ENCODE results near the gene DNAJB13. TPM values are rescaled to one million over a fixed set of nuclear protein-coding genes. Genes with fewer than 3 reads are reported as not detected.

The DNAJB13 gene
- total and polyA plus RNA-seq, 10 of the 15 experiments (the other 5 are each of a cell fraction or from before 2014, with no cell fraction given), result 0.07 to 0.76 (median 0.15) TPM; not detected in 7

DNA sequence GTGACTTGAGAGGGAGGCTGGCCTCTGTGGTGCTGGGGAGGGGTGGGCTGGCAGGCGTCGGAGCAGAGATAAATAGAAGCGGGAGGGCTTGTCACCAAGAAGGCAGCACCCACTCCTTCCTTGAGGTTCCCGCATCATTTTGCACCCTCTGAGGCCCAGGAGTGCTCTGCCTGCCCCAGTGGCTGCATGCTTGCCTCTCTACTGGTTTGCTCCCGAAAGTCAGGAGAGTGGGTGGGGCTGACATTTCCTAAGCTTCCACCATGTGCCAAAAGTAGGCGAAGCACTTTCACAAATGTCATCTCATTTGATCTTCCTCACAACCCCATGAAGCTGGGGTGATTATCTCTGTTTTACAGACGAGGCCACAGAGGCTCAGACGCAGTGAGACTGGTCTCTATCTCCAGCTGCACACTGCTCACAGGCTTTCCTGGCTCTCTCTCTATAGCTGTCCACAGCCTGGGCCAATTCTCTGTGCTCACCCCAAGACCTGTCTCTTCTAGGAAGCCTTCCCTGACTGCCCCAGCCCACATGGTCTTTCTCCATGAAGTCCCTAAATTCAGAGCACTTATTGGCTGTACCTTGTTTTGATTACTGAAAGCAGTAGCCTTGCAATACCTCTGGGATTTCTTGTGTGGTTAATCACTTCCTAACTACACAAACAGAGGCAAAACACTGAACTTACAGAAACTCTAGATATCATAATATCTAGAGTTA, 60.7 kb downstream of the DNAJB13 start (continued):
- no peak for TF ChIP-seq ZNF592 (IDR thresholded peaks at IDR 0.05)
- TF ChIP-seq SIN3A (IDR thresholded peaks at IDR 0.05; ENCODE audit: low read depth, low read length), result no peak
- TF ChIP-seq SMAD1 (IDR thresholded peaks at IDR 0.05; ENCODE audit: low read depth, partially characterized antibody), result no peak
- no peak for TF ChIP-seq RB1 (IDR thresholded peaks at IDR 0.05; ENCODE audit: borderline replicate concordance)
- no peak for TF ChIP-seq FOS (IDR thresholded peaks at IDR 0.05; ENCODE audit: borderline replicate concordance, extremely low read depth, insufficient read length)
- TF ChIP-seq ZBTB40 (IDR thresholded peaks at IDR 0.05; ENCODE audit: borderline replicate concordance), result no peak
- 0 out of 2 replicates have a peak, but pooled peaks have one; percentile 26 for TF ChIP-seq PKNOX1 (IDR thresholded peaks at IDR 0.05)
- no peak for TF ChIP-seq KLF5 (IDR thresholded peaks at IDR 0.05; ENCODE audit: partially characterized antibody)
- TF ChIP-seq ZSCAN29 (IDR thresholded peaks at IDR 0.05), result no peak
- TF ChIP-seq, protein P1, sequence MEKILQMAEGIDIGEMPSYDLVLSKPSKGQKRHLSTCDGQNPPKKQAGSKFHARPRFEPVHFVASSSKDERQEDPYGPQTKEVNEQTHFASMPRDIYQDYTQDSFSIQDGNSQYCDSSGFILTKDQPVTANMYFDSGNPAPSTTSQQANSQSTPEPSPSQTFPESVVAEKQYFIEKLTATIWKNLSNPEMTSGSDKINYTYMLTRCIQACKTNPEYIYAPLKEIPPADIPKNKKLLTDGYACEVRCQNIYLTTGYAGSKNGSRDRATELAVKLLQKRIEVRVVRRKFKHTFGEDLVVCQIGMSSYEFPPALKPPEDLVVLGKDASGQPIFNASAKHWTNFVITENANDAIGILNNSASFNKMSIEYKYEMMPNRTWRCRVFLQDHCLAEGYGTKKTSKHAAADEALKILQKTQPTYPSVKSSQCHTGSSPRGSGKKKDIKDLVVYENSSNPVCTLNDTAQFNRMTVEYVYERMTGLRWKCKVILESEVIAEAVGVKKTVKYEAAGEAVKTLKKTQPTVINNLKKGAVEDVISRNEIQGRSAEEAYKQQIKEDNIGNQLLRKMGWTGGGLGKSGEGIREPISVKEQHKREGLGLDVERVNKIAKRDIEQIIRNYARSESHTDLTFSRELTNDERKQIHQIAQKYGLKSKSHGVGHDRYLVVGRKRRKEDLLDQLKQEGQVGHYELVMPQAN (conservative IDR thresholded peaks at IDR 0.05), result no peak
- TF ChIP-seq SUPT20H (IDR thresholded peaks at IDR 0.05; ENCODE audit: borderline replicate concordance, control insufficient read depth, low read depth, low read length), result no peak
- no peak for TF ChIP-seq POLR2AphosphoS5 (IDR thresholded peaks at IDR 0.05; ENCODE audit: low read length)
- TF ChIP-seq BCLAF1 (IDR thresholded peaks at IDR 0.05), result no peak

Data from GM12878 (cell line).